ENCODE measurements around the gene NFATC1.

GRCh38 chr18:79457239-79457638 lies 61.5 kb downstream of the NFATC1 start:
- TF ChIP-seq, protein P1, sequence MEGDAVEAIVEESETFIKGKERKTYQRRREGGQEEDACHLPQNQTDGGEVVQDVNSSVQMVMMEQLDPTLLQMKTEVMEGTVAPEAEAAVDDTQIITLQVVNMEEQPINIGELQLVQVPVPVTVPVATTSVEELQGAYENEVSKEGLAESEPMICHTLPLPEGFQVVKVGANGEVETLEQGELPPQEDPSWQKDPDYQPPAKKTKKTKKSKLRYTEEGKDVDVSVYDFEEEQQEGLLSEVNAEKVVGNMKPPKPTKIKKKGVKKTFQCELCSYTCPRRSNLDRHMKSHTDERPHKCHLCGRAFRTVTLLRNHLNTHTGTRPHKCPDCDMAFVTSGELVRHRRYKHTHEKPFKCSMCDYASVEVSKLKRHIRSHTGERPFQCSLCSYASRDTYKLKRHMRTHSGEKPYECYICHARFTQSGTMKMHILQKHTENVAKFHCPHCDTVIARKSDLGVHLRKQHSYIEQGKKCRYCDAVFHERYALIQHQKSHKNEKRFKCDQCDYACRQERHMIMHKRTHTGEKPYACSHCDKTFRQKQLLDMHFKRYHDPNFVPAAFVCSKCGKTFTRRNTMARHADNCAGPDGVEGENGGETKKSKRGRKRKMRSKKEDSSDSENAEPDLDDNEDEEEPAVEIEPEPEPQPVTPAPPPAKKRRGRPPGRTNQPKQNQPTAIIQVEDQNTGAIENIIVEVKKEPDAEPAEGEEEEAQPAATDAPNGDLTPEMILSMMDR (conservative IDR thresholded peaks at IDR 0.05 in 1 of 2, IDR thresholded peaks at IDR 0.05 in 1 of 2; ENCODE audit: low read depth in 1 of 2, low read length in 2 of 2): no peak
- TF ChIP-seq EZH2 (IDR thresholded peaks at IDR 0.05; ENCODE audit: low read length, missing control alignments): no peak
